Glutamatergic neuron (in vitro differentiated cells): ENCODE data around the gene SLIT3. TPM values are rescaled to one million over a fixed set of nuclear protein-coding genes. Genes with fewer than 3 reads are reported as not detected.
A peak's percentile ranks its signal among the peaks of the same experiment; 100 is the strongest.

ENCODE experiments used
- DNase-seq: peaks from one replicate; pipeline ENCODE4 v3.0.0; 2022
- H3K27ac Mint-ChIP-seq: one replicate; pipeline ENCODE4 v1.8.0; 2020; ENCODE audit warnings: mild to moderate bottlenecking, mixed read lengths, inconsistent platforms; ENCODE audit not compliant: unreplicated experiment
- H3K27me3 Mint-ChIP-seq: one replicate; pipeline ENCODE4 v1.8.0; 2020; ENCODE audit warnings: mild to moderate bottlenecking, moderate library complexity, mixed read lengths, inconsistent platforms; ENCODE audit not compliant: unreplicated experiment
- H3K36me3 Mint-ChIP-seq: one replicate; pipeline ENCODE4 v1.8.0; 2020; ENCODE audit warnings: mild to moderate bottlenecking, mixed read lengths, inconsistent platforms; ENCODE audit not compliant: unreplicated experiment
- H3K4me1 Mint-ChIP-seq: one replicate; pipeline ENCODE4 v1.8.0; 2020; ENCODE audit warnings: mild to moderate bottlenecking, low read depth, mixed read lengths, inconsistent platforms; ENCODE audit not compliant: unreplicated experiment
- H3K4me3 Mint-ChIP-seq: one replicate; pipeline ENCODE4 v1.8.0; 2020; ENCODE audit warnings: mild to moderate bottlenecking, mixed read lengths, inconsistent platforms; ENCODE audit not compliant: unreplicated experiment
- H3K9me3 Mint-ChIP-seq: one replicate; pipeline ENCODE4 v1.8.0; 2020; ENCODE audit warnings: mild to moderate bottlenecking, moderate library complexity, mixed read lengths, inconsistent platforms; ENCODE audit not compliant: unreplicated experiment
- total RNA-seq: library from RNA; stranded (reverse); fragmentation: NEBNext Ultra II Directional; extraction: Animal tissue kit (Norgen Biotek cat#: 25700); gene quantifications from one replicate; pipeline ENCODE4 v1.2.1, GENCODE V29; 2021; ENCODE audit not compliant: unreplicated experiment
- TF ChIP-seq, protein P1 (sequence below): fragments of 200-600 bp; sonication (generic); IDR thresholded peaks from one replicate; pipeline ENCODE4 v1.5.0; 2021; ENCODE audit not compliant: partially characterized antibody, unreplicated experiment

The SLIT3 gene
- total RNA-seq, 1 donor from 2014 or later = 11.5 TPM

- Mint-ChIP-seq H3K9me3 (peaks cover 1% of the 10 kb centered on the region), H3K27me3 (peaks cover 2% of the 10 kb centered on the region), H3K36me3 (no peaks in the 10 kb centered on the region), H3K27ac (no peak overlapping the region), H3K4me3 (no peak overlapping the region), H3K4me1 (peaks cover 10% of the 10 kb centered on the region)
- DNase-seq = no peak
- TF ChIP-seq, protein P1, sequence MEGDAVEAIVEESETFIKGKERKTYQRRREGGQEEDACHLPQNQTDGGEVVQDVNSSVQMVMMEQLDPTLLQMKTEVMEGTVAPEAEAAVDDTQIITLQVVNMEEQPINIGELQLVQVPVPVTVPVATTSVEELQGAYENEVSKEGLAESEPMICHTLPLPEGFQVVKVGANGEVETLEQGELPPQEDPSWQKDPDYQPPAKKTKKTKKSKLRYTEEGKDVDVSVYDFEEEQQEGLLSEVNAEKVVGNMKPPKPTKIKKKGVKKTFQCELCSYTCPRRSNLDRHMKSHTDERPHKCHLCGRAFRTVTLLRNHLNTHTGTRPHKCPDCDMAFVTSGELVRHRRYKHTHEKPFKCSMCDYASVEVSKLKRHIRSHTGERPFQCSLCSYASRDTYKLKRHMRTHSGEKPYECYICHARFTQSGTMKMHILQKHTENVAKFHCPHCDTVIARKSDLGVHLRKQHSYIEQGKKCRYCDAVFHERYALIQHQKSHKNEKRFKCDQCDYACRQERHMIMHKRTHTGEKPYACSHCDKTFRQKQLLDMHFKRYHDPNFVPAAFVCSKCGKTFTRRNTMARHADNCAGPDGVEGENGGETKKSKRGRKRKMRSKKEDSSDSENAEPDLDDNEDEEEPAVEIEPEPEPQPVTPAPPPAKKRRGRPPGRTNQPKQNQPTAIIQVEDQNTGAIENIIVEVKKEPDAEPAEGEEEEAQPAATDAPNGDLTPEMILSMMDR = no peak
These were observed 237.5 kb downstream of the SLIT3 start for GRCh38 chr5:169063316-169063953.

DNA sequence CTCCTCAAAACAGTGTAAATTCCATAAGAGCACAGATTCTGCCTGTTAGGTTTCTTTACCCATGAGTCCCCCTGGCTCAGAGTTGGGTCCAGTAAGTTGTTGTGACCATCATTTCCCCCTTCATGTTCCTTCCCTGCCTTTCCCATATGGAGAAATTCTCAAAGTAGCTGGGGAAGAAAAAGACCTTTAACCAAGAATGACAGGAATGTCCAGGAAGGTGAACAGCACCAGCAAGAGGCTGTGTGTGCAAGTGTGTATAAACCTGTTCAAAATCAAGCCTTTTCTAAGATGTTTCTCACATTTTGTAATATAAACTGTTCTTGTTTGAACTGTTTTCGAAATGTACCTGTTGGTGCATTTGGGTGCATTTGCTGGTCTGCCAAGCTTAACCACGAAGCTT, 238.2 kb downstream of the SLIT3 start:
- Mint-ChIP-seq H3K4me3 (no peak overlapping the region), H3K9me3 (peaks cover 1% of the 10 kb centered on the region), H3K4me1 (peaks cover 8% of the 10 kb centered on the region), H3K27ac (no peak overlapping the region), H3K36me3 (no peaks in the 10 kb centered on the region), H3K27me3 (peaks cover 2% of the 10 kb centered on the region)
- TF ChIP-seq, protein P1 = no peak
- DNase-seq = no peak

DNA sequence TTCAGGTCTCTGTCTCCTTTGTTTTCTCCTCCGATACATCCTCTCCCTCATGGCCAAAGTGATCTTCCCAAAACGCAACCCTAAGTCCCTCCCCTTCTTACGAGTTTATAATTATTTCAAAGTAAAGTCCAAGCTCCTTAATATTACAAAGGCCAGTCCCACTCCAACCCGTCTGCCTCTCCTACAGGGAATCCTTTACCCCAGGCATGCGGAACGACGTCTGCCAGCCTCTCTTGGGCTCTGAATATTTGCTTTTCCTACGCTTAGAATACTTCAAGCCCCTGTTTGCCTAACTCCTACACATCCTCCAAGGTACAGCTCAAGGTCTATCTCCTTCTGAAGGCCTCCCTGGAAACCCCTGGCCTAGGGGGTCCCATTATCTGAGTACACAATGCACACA, 246.4 kb downstream of the SLIT3 start:
- Mint-ChIP-seq H3K4me3 (no peak overlapping the region), H3K27ac (no peak overlapping the region), H3K4me1 (peaks cover 9% of the 10 kb centered on the region), H3K36me3 (no peaks in the 10 kb centered on the region), H3K9me3 (peaks cover 1% of the 10 kb centered on the region), H3K27me3 (peaks cover 3% of the 10 kb centered on the region)
- no peak for DNase-seq
- TF ChIP-seq, protein P1 = no peak

GRCh38 chr5:169052207-169052606, 248.7 kb downstream of the SLIT3 start:
- Mint-ChIP-seq H3K27me3 (peaks cover 2% of the 10 kb centered on the region), H3K4me1 (peaks cover 9% of the 10 kb centered on the region), H3K36me3 (no peaks in the 10 kb centered on the region), H3K9me3 (peaks cover 1% of the 10 kb centered on the region), H3K27ac (no peak overlapping the region), H3K4me3 (no peak overlapping the region)
- TF ChIP-seq, protein P1 = no peak
- DNase-seq = no peak

GRCh38 chr5:169051351-169051750, 249.6 kb downstream of the SLIT3 start:
- no peak for DNase-seq
- Mint-ChIP-seq H3K27ac (no peak overlapping the region), H3K9me3 (peaks cover 1% of the 10 kb centered on the region), H3K27me3 (peaks cover 2% of the 10 kb centered on the region), H3K4me1 (peaks cover 9% of the 10 kb centered on the region), H3K36me3 (no peaks in the 10 kb centered on the region), H3K4me3 (peak overlapping the region; percentile 36)
- TF ChIP-seq, protein P1 = no peak
